GM12878 (cell line): ENCODE data around the gene NDUFA12. TPM values are rescaled to one million over a fixed set of nuclear protein-coding genes. Genes with fewer than 3 reads are reported as not detected.

Experiments used
- ATAC-seq: fragments of 200-7000 bp; cut with Tn5 transposase; 3 replicates; pipeline ENCODE4 v1.9.1; 2020; ENCODE audit warnings: mild to moderate bottlenecking, moderate library complexity
- BruUV-seq: library from RNA; stranded (reverse); fragments of 400-500 nt; replicated peaks from 2 replicates; lab custom pipeline; 2021; lab: Mats Ljungman, UMichigan
- CTCF ChIA-PET: fragments of 300-600 bp; sonication (Branson Sonifier 250); formaldehyde crosslinking; extraction: SDS; loops from one replicate; lab custom pipeline; 2021; ENCODE audit warnings: inconsistent platforms; lab: Yijun Ruan, JAX
- POLR2A ChIA-PET: fragments of 350-600 bp; formaldehyde crosslinking; extraction: SDS; loops from one replicate; lab custom pipeline; 2021; ENCODE audit warnings: inconsistent platforms; lab: Charles Lee
- RAD21 ChIA-PET: fragments of 300-600 bp; sonication (Branson Sonifier 250); formaldehyde crosslinking; loops from one replicate; lab custom pipeline; 2023; ENCODE audit warnings: antibody characterized with exemption; ENCODE audit not compliant: unreplicated experiment; lab: Charles Lee
- SMC1A ChIA-PET: fragments of 300-600 bp; sonication (Branson Sonifier 250); formaldehyde crosslinking; loops from one replicate; lab custom pipeline; 2023; ENCODE audit not compliant: unreplicated experiment, uncharacterized antibody; lab: Charles Lee
- DNase-seq: peaks from one replicate; pipeline ENCODE4 v3.0.0-alpha.2; 2011; ENCODE audit warnings: low read depth, low spot score
- FAIRE-seq: peaks from 3 replicates; lab custom pipeline; 2011; peaks lifted over from hg19 to GRCh38; lab: Jason Lieb, UNC
- H2AFZ ChIP-seq: 2 replicates; pipeline ENCODE4 v1.6.0; 2011; ENCODE audit warnings: low read depth, low read length, control low read depth; ENCODE audit not compliant: control insufficient read depth
- H3K27ac ChIP-seq: 2 replicates; pipeline ENCODE4 v1.5.1; 2011; ENCODE audit warnings: control low read depth; ENCODE audit not compliant: control insufficient read depth, insufficient read depth
- H3K27me3 ChIP-seq, 2 experiments: replicated peaks in 1 of 2; 2 replicates each; pipeline versions ENCODE4 v1.6.0 to v1.6.1; 2011; ENCODE audit warnings: low read length in 1 of 2; ENCODE audit not compliant: control insufficient read depth in 2 of 2, insufficient read depth in 2 of 2
- H3K36me3 ChIP-seq, 2 experiments: 2 replicates each; pipeline ENCODE4 v1.5.1; 2011; ENCODE audit warnings: low read length in 1 of 2; ENCODE audit not compliant: control insufficient read depth in 2 of 2, insufficient read depth in 2 of 2
- H3K4me1 ChIP-seq: 2 replicates; pipeline ENCODE4 v1.6.1; 2011; ENCODE audit warnings: mild to moderate bottlenecking, low read length, moderate library complexity, mixed read lengths; ENCODE audit not compliant: control insufficient read depth, insufficient read depth
- H3K4me2 ChIP-seq: 2 replicates; pipeline ENCODE4 v1.6.0; 2011; ENCODE audit warnings: control low read depth; ENCODE audit not compliant: control insufficient read depth, insufficient read depth
- H3K4me3 ChIP-seq: fragments of 200-600 bp; sonication (generic); 2 replicates; pipeline ENCODE4 v1.5.1; 2016
- H3K79me2 ChIP-seq: 2 replicates; pipeline ENCODE4 v1.6.0; 2011; ENCODE audit warnings: low read length; ENCODE audit not compliant: control insufficient read depth, insufficient read depth
- H3K9ac ChIP-seq: 2 replicates; pipeline ENCODE4 v1.8.0; 2011; ENCODE audit warnings: low read length, control low read depth, mixed read lengths; ENCODE audit not compliant: control insufficient read depth, insufficient read depth
- H3K9me3 ChIP-seq: replicated peaks from 3 replicates; pipeline ENCODE4 v1.5.1; 2011; ENCODE audit warnings: mild to moderate bottlenecking, low read length; ENCODE audit not compliant: control insufficient read depth, insufficient read depth
- H4K20me1 ChIP-seq: 2 replicates; pipeline ENCODE4 v1.6.0; 2011; ENCODE audit not compliant: control insufficient read depth, insufficient read depth
- SKIL ChIP-seq: fragments of 450-650 bp; IDR thresholded peaks from 2 replicates; pipeline ENCODE4 v1.6.1; 2017; ENCODE audit warnings: mild to moderate bottlenecking, low read depth, inconsistent platforms; ENCODE audit not compliant: poor library complexity, severe bottlenecking
- SREBF2 ChIP-seq: IDR thresholded peaks from 2 replicates; pipeline ENCODE4 v1.6.1; 2012; ENCODE audit warnings: mild to moderate bottlenecking, low read length
- YBX1 ChIP-seq: fragments of 450-650 bp; IDR thresholded peaks from 2 replicates; pipeline ENCODE4 v1.6.1; 2016; ENCODE audit warnings: antibody characterized with exemption
- WGBS: methylation state at CpG from one replicate; pipeline ENCODE4 v1.1.6; 2016; ENCODE audit warnings: low lambda C conversion rate; ENCODE audit not compliant: insufficient replicate concordance, insufficient coverage; ENCODE audit errors: missing lambda C conversion rate; 5-methylcytosine and 5-hydroxymethylcytosine counted together
- in situ Hi-C: fragments of 300-500 bp; cut with MboI; formaldehyde crosslinking; loops from 9 replicates; pipeline ENCODE4 v1.14.3; 2018; ENCODE audit warnings: mixed read lengths
- intact Hi-C: fragments of 100-400 bp; cut with micrococcal nuclease; formaldehyde crosslinking; loops from one replicate; pipeline ENCODE4 v1.14.2; 2022; ENCODE audit not compliant: unreplicated experiment
- polyA plus RNA-seq, 11 experiments: library from polyadenylated mRNA; depleted of rRNA in 4 of 11; unstranded in 6 of 11; stranded (reverse) in 5 of 11; fragments of >200 nt; fragmentation: Nextera tagmentation in 4 of 11; fragmentation: Illumina TruSeq in 1 of 11; extraction: Ambion mirVana in 4 of 11; extraction: Trizol in 1 of 11; gene quantifications; 1 replicate in 1 of 11; 2 replicates in 10 of 11; pipeline versions ENCODE4 v1.2.1 to v1.2.3, GENCODE V29; 2011 to 2016; ENCODE audit warnings: inconsistent platforms in 2 of 11, missing spikeins in 2 of 11, low read depth in 1 of 11
- total RNA-seq, 4 experiments: library from RNA; depleted of rRNA in 3 of 4; stranded (reverse); fragments of >200 nt in 3 of 4; fragmentation: Illumina TruSeq in 1 of 4; extraction: Trizol in 1 of 4; gene quantifications; 2 replicates each; pipeline versions ENCODE4 v1.2.1 to v1.2.3, GENCODE V29; 2013 to 2021

NDUFA12 gene
- total and polyA plus RNA-seq, 10 of the 15 experiments (the other 5 are each of a cell fraction or from before 2014, with no cell fraction given), result 141 to 1,021 (median 295) TPM

- ChIA-PET CTCF (no interaction called here), RAD21 (no interaction called here), POLR2A (interaction anchor here (0.6 kb wide), 1 partner anchor 230 kb away, joined by 3 read pairs; no protein-coding TSS in a partner anchor), SMC1A (interaction anchor here (1.1 kb wide), 1 partner anchor 10 kb away, joined by 3 read pairs; no protein-coding TSS in a partner anchor)
- no peak for DNase-seq
- no peak overlapping the region for H3K4me2 ChIP-seq
- TF ChIP-seq SREBF2 (no peak), SKIL (no peak)
- H3K27me3 ChIP-seq, result peaks cover 0 to 4% of the 10 kb centered on the region in 2 experiments; a peak in 2 of 4 replicates
- intact Hi-C loops (no loop called here), in situ Hi-C loops (no loop called here)
- no peak for FAIRE-seq
- H4K20me1 ChIP-seq, result no peaks in the 10 kb centered on the region
- no TSS peak for BruUV-seq
- no peak overlapping the region for H3K4me3 ChIP-seq
- H3K36me3 ChIP-seq, result no peaks in the 10 kb centered on the region
- H3K4me1 ChIP-seq, result no peaks in the 10 kb centered on the region
- ATAC-seq, result no peak
- no peak overlapping the region for H3K27ac ChIP-seq
- no peaks in the 10 kb centered on the region for H3K9me3 ChIP-seq
- no peak overlapping the region for H3K9ac ChIP-seq
- H3K79me2 ChIP-seq, result no peaks in the 10 kb centered on the region
- H2AFZ ChIP-seq, result no peak overlapping the region
These were observed 46.5 kb downstream of the NDUFA12 start for GRCh38 chr12:94957006-94957405.

- intact Hi-C loops, result no loop called here
These were observed 48.4 kb downstream of the NDUFA12 start for GRCh38 chr12:94954948-94955592.

More at GRCh38 chr12:94954948-94955592, 48.4 kb downstream of the NDUFA12 start:
- no peaks in the 10 kb centered on the region for H3K79me2 ChIP-seq
- WGBS, result 49% methylated on average over 10 of the region's 10 CpGs
- H3K9ac ChIP-seq, result no peak overlapping the region
- no peak for ATAC-seq
- ChIA-PET RAD21 (no interaction called here), POLR2A (no interaction called here), CTCF (interaction anchor here (0.8 kb wide), 1 partner anchor 15 kb away, joined by 3 read pairs; no protein-coding TSS in a partner anchor), SMC1A (no interaction called here)
- no TSS peak for BruUV-seq
- in situ Hi-C loops, result no loop called here
- H3K4me1 ChIP-seq, result no peaks in the 10 kb centered on the region
- no peaks in the 10 kb centered on the region for H3K9me3 ChIP-seq
- TF ChIP-seq YBX1, result no peak
- H4K20me1 ChIP-seq, result no peaks in the 10 kb centered on the region
- no peak for FAIRE-seq
- no peak overlapping the region for H3K27ac ChIP-seq
- no peak overlapping the region for H3K4me3 ChIP-seq
- no peak overlapping the region for H3K4me2 ChIP-seq
- H3K27me3 ChIP-seq, result peaks cover 0 to 4% of the 10 kb centered on the region in 2 experiments; a peak in 2 of 4 replicates
- no peaks in the 10 kb centered on the region for H3K36me3 ChIP-seq
- H2AFZ ChIP-seq, result no peak overlapping the region
- DNase-seq, result no peak
